Right lobe of liver (tissue), 4 donors: ENCODE data around the gene RNF31.

ENCODE experiments used
- POLR2A ChIP-seq: fragments of 450-650 bp; IDR thresholded peaks from one replicate; pipeline ENCODE4 v1.6.1; 2017; ENCODE audit warnings: antibody characterized with exemption, mild to moderate bottlenecking
- TF ChIP-seq, protein P1 (sequence below), 4 donors: fragments of 200-600 bp in 3 of 4; fragments of 450-650 bp in 1 of 4; IDR thresholded peaks; one replicate each; pipeline versions ENCODE4 v1.5.1 to v1.8.0; 2016 to 2022; ENCODE audit warnings: antibody characterized with exemption in 4 of 4, mild to moderate bottlenecking in 2 of 4
- donor health status: DM: no; HTN: no; CAD: no.
- donor health status: DM: no; HTN: no; CAD: no.
- donor health status: DM: no; HTN: yes; CAD: no.

GRCh38 chr14:24132061-24132685 is 15.1 kb upstream of the RNF31 start:
- TF ChIP-seq, protein P1, sequence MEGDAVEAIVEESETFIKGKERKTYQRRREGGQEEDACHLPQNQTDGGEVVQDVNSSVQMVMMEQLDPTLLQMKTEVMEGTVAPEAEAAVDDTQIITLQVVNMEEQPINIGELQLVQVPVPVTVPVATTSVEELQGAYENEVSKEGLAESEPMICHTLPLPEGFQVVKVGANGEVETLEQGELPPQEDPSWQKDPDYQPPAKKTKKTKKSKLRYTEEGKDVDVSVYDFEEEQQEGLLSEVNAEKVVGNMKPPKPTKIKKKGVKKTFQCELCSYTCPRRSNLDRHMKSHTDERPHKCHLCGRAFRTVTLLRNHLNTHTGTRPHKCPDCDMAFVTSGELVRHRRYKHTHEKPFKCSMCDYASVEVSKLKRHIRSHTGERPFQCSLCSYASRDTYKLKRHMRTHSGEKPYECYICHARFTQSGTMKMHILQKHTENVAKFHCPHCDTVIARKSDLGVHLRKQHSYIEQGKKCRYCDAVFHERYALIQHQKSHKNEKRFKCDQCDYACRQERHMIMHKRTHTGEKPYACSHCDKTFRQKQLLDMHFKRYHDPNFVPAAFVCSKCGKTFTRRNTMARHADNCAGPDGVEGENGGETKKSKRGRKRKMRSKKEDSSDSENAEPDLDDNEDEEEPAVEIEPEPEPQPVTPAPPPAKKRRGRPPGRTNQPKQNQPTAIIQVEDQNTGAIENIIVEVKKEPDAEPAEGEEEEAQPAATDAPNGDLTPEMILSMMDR (IDR thresholded peaks at IDR 0.05): no peak
- peak; percentile 25 for TF ChIP-seq POLR2A
